Activated T-helper 17 cell treated with anti-CD3 and anti-CD28 coated beads, Interleukin-2, amount 50 U/mL, for 72 hours (primary cell): ENCODE data around the gene TTN. TPM values are rescaled to one million over a fixed set of nuclear protein-coding genes. Genes with fewer than 3 reads are reported as not detected.

Experiments
- ATAC-seq: fragments of 150-1000 bp; cut with Tn5 transposase; replicated peaks from 2 replicates; pipeline ENCODE4 v1.10.0; 2021; ENCODE audit warnings: mild to moderate bottlenecking, moderate library complexity
- H3K27ac Mint-ChIP-seq: one replicate; pipeline ENCODE4 v1.8.0; 2022; ENCODE audit warnings: mixed read lengths
- H3K27me3 Mint-ChIP-seq: one replicate; pipeline ENCODE4 v1.8.0; 2022; ENCODE audit warnings: mixed read lengths
- H3K36me3 Mint-ChIP-seq: one replicate; pipeline ENCODE4 v1.8.0; 2022; ENCODE audit warnings: low read depth, mild to moderate bottlenecking, mixed read lengths
- H3K4me1 Mint-ChIP-seq: one replicate; pipeline ENCODE4 v1.8.0; 2022; ENCODE audit warnings: mixed read lengths
- H3K4me3 Mint-ChIP-seq: one replicate; pipeline ENCODE4 v1.8.0; 2022; ENCODE audit warnings: mild to moderate bottlenecking, mixed read lengths
- H3K9me3 Mint-ChIP-seq: one replicate; pipeline ENCODE4 v1.8.0; 2022; ENCODE audit warnings: mixed read lengths
- total RNA-seq, 2 donors: library from RNA; stranded (reverse); gene quantifications; one replicate each; pipeline ENCODE4 v1.2.3, GENCODE V29; 2022

TTN gene
- total RNA-seq, 2 donors from 2014 or later: 0.84 to 3.1 TPM

- peak overlapping the region; percentile 7 for H3K4me3 Mint-ChIP-seq
- peaks cover 57% of the 10 kb centered on the region for H3K36me3 Mint-ChIP-seq
- no peaks in the 10 kb centered on the region for H3K27me3 Mint-ChIP-seq
- peak; percentile 33 for ATAC-seq
- H3K9me3 Mint-ChIP-seq: no peaks in the 10 kb centered on the region
- peaks cover 37% of the 10 kb centered on the region for H3K4me1 Mint-ChIP-seq
- peak overlapping the region; percentile 54 for H3K27ac Mint-ChIP-seq
Observed at GRCh38 chr2:178512484-178512883, 294.7 kb downstream of the TTN start.

- no peak for ATAC-seq
- H3K4me3 Mint-ChIP-seq: no peak overlapping the region
- peaks cover 69% of the 10 kb centered on the region for H3K36me3 Mint-ChIP-seq
- H3K4me1 Mint-ChIP-seq: peaks cover 44% of the 10 kb centered on the region
- H3K27ac Mint-ChIP-seq: no peak overlapping the region
- no peaks in the 10 kb centered on the region for H3K27me3 Mint-ChIP-seq
- H3K9me3 Mint-ChIP-seq: no peaks in the 10 kb centered on the region
Observed at GRCh38 chr2:178510384-178510783, 296.8 kb downstream of the TTN start.

DNA sequence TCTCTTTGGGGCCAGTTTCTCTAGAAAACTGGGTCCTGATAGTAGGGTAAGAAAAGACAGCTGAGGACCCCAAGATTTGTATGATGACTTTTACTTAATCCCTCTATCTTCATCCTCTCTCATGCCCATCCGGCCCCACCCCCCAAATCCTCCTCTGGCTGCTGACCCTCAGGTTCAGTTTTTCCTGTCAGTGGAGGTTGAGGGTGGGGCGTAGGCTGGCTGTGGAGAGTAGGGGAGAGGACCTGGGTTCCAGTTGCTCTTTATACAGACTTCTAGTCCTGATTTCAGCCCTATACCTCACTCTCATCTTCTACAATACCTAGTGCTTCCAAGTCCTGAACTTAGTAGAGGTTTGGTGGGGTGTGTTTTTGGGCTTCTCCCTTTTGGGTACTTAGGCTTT lies 298.6 kb downstream of the TTN start:
- Mint-ChIP-seq H3K27me3 (no peaks in the 10 kb centered on the region), H3K27ac (no peak overlapping the region), H3K9me3 (no peaks in the 10 kb centered on the region), H3K4me1 (peaks cover 31% of the 10 kb centered on the region), H3K36me3 (peaks cover 74% of the 10 kb centered on the region), H3K4me3 (peak overlapping the region; percentile 12)
- ATAC-seq: no peak

- H3K9me3 Mint-ChIP-seq: no peaks in the 10 kb centered on the region
- H3K4me1 Mint-ChIP-seq: peaks cover 19% of the 10 kb centered on the region
- no peaks in the 10 kb centered on the region for H3K27me3 Mint-ChIP-seq
- peak overlapping the region; percentile 12 for H3K4me3 Mint-ChIP-seq
- no peak for ATAC-seq
- H3K27ac Mint-ChIP-seq: peak overlapping the region; percentile 14
- H3K36me3 Mint-ChIP-seq: peaks cover 85% of the 10 kb centered on the region
Observed at GRCh38 chr2:178506949-178507348, 300.3 kb downstream of the TTN start.

DNA sequence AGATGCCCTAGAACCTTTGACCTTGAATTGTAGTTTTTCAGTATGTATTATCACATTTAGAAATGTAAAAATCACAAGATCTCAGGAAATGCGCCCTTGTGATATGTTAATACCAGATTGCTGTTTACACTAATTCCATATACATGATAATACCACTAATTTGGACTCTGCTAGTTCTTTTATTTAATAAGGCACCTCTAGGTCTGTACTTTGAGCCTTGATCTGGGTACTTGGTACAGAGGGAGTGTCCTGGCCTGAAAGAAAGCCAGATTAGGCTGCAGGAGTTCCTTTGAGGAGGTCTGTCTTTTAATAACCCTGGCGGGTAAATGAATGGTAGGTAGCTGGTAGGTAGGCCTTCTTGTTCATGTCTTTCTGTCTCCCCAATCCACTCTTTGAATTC lies 300.7 kb downstream of the TTN start:
- Mint-ChIP-seq H3K36me3 (peaks cover 86% of the 10 kb centered on the region), H3K27ac (no peak overlapping the region), H3K4me3 (no peak overlapping the region), H3K4me1 (peaks cover 16% of the 10 kb centered on the region), H3K9me3 (no peaks in the 10 kb centered on the region), H3K27me3 (no peaks in the 10 kb centered on the region)
- no peak for ATAC-seq

DNA sequence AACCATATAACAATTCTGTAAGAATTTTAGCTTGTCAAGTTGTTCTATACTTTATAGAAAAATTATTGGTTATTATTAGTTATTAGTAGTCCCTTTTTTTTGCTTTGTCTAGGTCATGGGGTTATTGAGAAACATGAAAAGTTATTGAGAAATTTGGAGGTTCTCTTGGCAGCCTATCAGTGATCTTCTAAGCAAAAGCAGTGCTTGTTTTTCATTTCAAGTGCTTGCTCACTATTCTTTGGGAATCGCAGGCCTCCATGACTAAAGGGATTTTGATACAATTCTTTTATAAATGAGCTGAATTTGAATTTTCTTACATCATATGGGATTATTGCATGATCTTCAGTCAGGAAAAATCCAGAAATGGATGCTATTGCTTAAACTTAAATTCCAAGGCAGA lies 301.1 kb downstream of the TTN start:
- Mint-ChIP-seq H3K4me3 (no peak overlapping the region), H3K9me3 (no peaks in the 10 kb centered on the region), H3K27ac (no peak overlapping the region), H3K4me1 (peaks cover 15% of the 10 kb centered on the region), H3K27me3 (no peaks in the 10 kb centered on the region), H3K36me3 (peaks cover 86% of the 10 kb centered on the region)
- no peak for ATAC-seq

- Mint-ChIP-seq H3K27me3 (no peaks in the 10 kb centered on the region), H3K36me3 (peaks cover 95% of the 10 kb centered on the region), H3K27ac (no peak overlapping the region), H3K9me3 (no peaks in the 10 kb centered on the region), H3K4me1 (peaks cover 9% of the 10 kb centered on the region), H3K4me3 (no peak overlapping the region)
- no peak for ATAC-seq
Observed at GRCh38 chr2:178502751-178503150, 304.5 kb downstream of the TTN start.

GRCh38 chr2:178499640-178500039 lies 307.6 kb downstream of the TTN start:
- H3K9me3 Mint-ChIP-seq: no peaks in the 10 kb centered on the region
- peak; percentile 71 for ATAC-seq
- no peaks in the 10 kb centered on the region for H3K4me1 Mint-ChIP-seq
- H3K27me3 Mint-ChIP-seq: no peaks in the 10 kb centered on the region
- H3K4me3 Mint-ChIP-seq: no peak overlapping the region
- peak overlapping the region; percentile 0 for H3K27ac Mint-ChIP-seq
- H3K36me3 Mint-ChIP-seq: peaks cover 98% of the 10 kb centered on the region

GRCh38 chr2:178498137-178498536 lies 309.1 kb downstream of the TTN start:
- Mint-ChIP-seq H3K27me3 (no peaks in the 10 kb centered on the region), H3K36me3 (peaks cover 98% of the 10 kb centered on the region), H3K9me3 (no peaks in the 10 kb centered on the region), H3K27ac (no peak overlapping the region), H3K4me3 (no peak overlapping the region), H3K4me1 (no peaks in the 10 kb centered on the region)
- no peak for ATAC-seq

DNA sequence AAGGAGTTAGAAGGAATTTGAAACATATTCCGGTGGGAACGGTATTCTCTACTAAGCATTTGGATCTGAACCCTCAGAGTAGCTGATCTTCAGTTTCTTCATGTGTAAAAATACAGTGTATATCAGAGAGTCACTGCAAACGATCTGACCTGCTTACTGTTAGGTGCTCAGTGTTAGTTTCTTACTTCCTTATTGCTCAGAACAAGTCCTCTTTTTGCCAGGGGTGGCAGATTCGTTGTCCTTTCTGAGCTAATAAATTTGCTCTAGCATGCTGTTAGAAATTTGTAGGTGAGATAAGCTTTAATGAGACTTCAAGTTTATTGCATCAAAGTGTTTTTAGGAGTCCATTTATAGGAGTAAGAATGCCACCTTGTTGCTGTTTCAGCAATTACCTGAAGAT lies 311.2 kb downstream of the TTN start:
- H3K9me3 Mint-ChIP-seq: no peaks in the 10 kb centered on the region
- no peak overlapping the region for H3K27ac Mint-ChIP-seq
- H3K36me3 Mint-ChIP-seq: peaks cover 96% of the 10 kb centered on the region
- H3K4me3 Mint-ChIP-seq: no peak overlapping the region
- no peaks in the 10 kb centered on the region for H3K4me1 Mint-ChIP-seq
- ATAC-seq: no peak
- H3K27me3 Mint-ChIP-seq: no peaks in the 10 kb centered on the region

- H3K36me3 Mint-ChIP-seq: peaks cover 98% of the 10 kb centered on the region
- no peak for ATAC-seq
- no peak overlapping the region for H3K4me3 Mint-ChIP-seq
- H3K9me3 Mint-ChIP-seq: no peaks in the 10 kb centered on the region
- H3K4me1 Mint-ChIP-seq: peaks cover 23% of the 10 kb centered on the region
- no peak overlapping the region for H3K27ac Mint-ChIP-seq
- H3K27me3 Mint-ChIP-seq: no peaks in the 10 kb centered on the region
Observed at GRCh38 chr2:178491612-178492011, 315.6 kb downstream of the TTN start.

- peaks cover 45% of the 10 kb centered on the region for H3K4me1 Mint-ChIP-seq
- H3K36me3 Mint-ChIP-seq: peaks cover 59% of the 10 kb centered on the region
- no peak for ATAC-seq
- H3K9me3 Mint-ChIP-seq: no peaks in the 10 kb centered on the region
- H3K27ac Mint-ChIP-seq: no peak overlapping the region
- no peaks in the 10 kb centered on the region for H3K27me3 Mint-ChIP-seq
- H3K4me3 Mint-ChIP-seq: no peak overlapping the region
Observed at GRCh38 chr2:178485356-178485755, 321.9 kb downstream of the TTN start.

DNA sequence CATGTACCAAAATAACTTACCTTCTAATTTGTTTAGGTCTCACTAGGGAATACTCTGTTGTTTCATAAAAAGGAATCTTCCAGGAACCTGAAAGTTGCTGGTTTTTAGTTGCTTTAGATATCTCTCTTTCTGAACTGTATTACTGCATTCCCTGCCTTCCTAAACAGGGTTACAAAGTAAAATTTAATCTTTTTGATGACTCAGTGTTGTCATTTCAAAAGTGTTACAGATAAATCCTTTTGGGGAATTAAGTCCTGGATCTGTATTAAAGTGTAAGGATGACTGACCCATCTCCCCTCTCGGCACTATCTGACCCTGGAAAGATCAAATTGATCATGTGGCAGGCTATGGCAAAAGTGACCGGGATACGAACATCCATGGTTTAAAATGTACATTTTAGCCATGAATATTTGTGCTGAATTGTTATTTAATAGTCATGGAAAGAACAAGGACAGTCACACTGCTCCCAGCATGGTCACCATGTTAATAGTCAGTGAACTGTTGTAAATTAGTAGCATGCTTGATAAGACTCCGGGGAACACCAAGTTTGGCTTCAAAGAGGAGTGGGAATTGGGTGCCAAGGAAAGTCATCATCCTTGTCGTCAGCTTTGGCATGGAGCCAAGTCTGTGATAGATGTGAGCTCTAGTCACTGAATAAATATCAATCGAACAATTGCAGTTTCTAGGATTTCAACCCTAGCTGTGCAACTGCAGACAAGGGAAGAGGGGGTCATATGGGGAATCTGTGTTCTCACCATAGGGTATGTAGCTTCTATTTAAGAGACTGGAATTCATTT lies 322.8 kb downstream of the TTN start:
- H3K4me3 Mint-ChIP-seq: no peak overlapping the region
- ATAC-seq: no peak
- no peaks in the 10 kb centered on the region for H3K9me3 Mint-ChIP-seq
- no peak overlapping the region for H3K27ac Mint-ChIP-seq
- peaks cover 40% of the 10 kb centered on the region for H3K4me1 Mint-ChIP-seq
- H3K27me3 Mint-ChIP-seq: no peaks in the 10 kb centered on the region
- H3K36me3 Mint-ChIP-seq: peaks cover 50% of the 10 kb centered on the region

DNA sequence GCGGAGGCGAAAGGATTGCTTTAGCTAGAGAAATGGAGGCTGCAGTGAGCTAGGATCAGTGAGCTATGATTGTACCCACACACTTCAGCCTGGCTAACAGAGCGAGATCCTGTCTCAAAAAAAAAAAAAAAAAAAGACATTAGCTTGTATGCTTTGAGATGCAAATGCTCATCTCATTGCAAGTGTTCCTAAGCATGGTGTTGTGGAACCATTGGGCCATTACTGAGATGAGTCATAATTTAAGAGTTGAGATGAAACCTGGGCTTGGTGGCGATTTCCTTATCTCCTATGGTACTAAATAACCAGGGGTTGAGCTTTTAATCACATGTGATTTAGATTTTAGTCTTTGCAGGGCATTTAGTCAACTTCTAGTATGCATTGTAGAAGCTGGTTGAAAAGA lies 324.8 kb downstream of the TTN start:
- peak overlapping the region; percentile 61 for H3K27ac Mint-ChIP-seq
- peak overlapping the region; percentile 99 for H3K4me3 Mint-ChIP-seq
- peak; percentile 5 for ATAC-seq
- no peaks in the 10 kb centered on the region for H3K9me3 Mint-ChIP-seq
- H3K4me1 Mint-ChIP-seq: peaks cover 28% of the 10 kb centered on the region
- peaks cover 30% of the 10 kb centered on the region for H3K36me3 Mint-ChIP-seq
- no peaks in the 10 kb centered on the region for H3K27me3 Mint-ChIP-seq

DNA sequence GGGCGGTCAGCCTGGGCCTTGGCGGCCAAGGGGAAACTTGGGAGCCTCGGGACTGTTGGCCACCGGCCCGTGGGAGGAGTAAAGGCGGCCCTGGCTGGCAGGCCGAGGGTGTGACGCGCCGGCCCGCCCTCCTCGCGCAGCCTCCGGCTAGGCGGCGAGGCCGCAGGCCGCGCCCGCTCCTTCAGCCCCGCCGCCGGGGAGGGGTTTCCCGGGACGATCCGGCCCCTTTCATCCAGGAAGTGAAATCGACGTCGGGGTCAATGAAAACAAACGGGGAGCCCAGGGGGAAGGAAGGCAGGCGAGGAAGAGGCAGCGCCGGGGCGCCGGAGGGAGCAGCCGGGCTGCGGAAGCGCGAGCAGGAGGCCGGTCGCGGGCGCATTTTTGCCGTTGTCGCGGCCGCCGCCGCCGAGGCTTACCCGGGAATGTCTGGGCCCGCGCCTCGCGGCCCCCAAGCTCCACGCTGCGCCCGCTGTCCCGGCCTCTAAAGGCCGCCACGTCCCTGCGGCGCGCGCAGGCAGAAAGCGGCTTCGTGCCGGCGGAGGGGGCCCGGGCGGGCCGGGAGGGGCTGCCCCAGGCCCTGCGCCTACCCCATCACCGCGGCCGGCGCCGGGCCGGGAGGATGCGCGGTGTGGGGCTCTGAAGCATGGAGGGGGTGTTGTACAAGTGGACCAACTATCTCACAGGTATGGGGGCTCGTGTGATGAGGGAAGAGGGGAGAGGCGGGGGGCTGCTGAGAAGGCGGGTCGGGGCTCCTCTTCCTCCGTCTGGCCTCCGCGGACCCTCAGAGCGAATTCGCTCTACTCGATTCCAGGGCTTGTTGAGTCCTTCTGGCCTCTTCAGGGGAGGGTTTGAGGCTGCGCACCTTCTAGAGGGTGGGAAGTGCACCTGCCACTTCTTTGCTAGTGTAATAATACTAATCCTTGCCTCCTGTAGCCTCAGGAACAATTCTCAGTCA lies 326.7 kb downstream of the TTN start, which contains the start of gene PLEKHA3:
PLEKHA3 (plus strand) TSS at position 231 of the 955 bp plus-strand sequence; CDS start at position 644, 413 bp downstream.
- Mint-ChIP-seq H3K36me3 (peaks cover 11% of the 10 kb centered on the region), H3K27me3 (no peaks in the 10 kb centered on the region), H3K4me3 (peak within 1 kb of the TSS; percentile 99), H3K9me3 (no peaks in the 10 kb centered on the region), H3K4me1 (peaks cover 20% of the 10 kb centered on the region), H3K27ac (peak within 1 kb of the TSS; percentile 98)
- peak; percentile 78 for ATAC-seq
